AG09309 (cell line): ENCODE measurements around the gene CNDP1.

Experiments
- DNase-seq: peaks from one replicate; pipeline ENCODE4 v3.0.0-alpha.2; 2010; ENCODE audit warnings: low read depth
- H3K4me3 ChIP-seq: 2 replicates; pipeline ENCODE4 v1.5.1; 2011; ENCODE audit warnings: mild to moderate bottlenecking, low read depth, low read length, moderate library complexity; ENCODE audit not compliant: control insufficient read depth
- TF ChIP-seq, protein P1 (sequence below): IDR thresholded peaks from 2 replicates; pipeline ENCODE4 v1.5.1; 2011; ENCODE audit warnings: mild to moderate bottlenecking, low read depth, low read length, inconsistent platforms; ENCODE audit not compliant: insufficient read depth, control insufficient read depth; ENCODE audit errors: missing control alignments

Gene CNDP1

DNA sequence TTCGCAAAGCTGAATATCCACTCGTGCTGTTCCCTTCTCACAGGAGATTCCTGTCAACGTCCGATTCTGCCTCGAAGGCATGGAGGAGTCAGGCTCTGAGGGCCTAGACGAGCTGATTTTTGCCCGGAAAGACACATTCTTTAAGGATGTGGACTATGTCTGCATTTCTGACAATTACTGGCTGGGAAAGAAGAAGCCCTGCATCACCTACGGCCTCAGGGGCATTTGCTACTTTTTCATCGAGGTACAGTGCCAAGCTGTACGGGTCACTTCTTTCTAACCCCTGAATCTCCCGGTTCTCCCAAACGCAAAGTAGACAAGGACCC lies 23.6 kb upstream of the CNDP1 start:
- TF ChIP-seq, protein P1, sequence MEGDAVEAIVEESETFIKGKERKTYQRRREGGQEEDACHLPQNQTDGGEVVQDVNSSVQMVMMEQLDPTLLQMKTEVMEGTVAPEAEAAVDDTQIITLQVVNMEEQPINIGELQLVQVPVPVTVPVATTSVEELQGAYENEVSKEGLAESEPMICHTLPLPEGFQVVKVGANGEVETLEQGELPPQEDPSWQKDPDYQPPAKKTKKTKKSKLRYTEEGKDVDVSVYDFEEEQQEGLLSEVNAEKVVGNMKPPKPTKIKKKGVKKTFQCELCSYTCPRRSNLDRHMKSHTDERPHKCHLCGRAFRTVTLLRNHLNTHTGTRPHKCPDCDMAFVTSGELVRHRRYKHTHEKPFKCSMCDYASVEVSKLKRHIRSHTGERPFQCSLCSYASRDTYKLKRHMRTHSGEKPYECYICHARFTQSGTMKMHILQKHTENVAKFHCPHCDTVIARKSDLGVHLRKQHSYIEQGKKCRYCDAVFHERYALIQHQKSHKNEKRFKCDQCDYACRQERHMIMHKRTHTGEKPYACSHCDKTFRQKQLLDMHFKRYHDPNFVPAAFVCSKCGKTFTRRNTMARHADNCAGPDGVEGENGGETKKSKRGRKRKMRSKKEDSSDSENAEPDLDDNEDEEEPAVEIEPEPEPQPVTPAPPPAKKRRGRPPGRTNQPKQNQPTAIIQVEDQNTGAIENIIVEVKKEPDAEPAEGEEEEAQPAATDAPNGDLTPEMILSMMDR, result no peak
- no peak for DNase-seq
- no peak overlapping the region for H3K4me3 ChIP-seq

DNA sequence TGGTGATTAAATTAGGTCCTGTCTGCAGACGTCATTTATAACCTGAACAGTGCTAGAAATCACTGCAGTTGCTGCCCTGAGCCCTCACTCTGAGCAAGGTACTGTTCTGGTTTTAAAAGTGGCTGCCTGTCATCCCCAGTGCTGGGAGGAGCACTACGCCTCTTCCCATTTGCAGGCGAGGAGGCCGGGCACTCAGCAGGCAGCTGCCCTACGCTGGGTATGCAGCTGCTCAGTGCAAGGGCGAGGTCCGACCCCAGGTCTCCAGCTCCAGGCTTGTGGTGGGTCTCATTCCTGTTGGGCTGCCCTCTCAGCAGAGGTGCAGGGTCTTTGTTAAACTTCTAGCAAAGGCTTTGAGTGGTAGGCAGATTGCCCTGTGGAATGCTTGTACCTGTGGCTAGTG lies 22.5 kb upstream of the CNDP1 start:
- no peak overlapping the region for H3K4me3 ChIP-seq
- TF ChIP-seq, protein P1, result no peak
- no peak for DNase-seq

DNA sequence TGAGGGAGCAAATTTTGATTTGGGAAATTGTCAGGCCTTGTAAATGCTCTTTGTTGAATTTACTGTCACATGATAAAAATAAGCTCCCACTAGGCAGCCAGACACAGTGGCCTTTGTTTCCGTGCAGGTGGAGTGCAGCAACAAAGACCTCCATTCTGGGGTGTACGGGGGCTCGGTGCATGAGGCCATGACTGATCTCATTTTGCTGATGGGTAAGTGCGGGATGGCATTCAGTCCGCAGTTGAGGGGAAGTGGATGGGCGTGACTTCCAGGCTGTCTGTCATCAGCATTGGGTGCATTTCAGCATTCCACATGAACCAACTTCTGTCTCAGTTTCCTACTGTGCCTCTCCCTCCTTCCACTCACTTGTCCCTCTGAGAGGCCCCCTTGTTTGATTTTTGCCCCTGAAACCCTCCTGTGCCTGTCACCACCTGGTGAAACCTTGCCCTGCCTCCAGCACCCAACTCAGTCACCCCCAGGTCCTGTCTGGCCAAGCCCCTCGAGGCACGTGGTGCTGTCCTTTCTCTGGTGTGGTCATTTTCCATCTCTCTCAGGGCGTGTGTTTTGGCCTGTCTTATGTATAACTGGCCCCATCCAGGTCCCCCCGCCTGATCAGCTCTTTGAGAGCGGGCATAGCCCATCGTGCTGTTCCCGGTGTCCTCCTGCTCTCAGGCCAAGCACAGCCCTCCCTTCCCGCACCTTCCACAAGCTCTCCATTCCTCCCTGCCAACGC lies 21.8 kb upstream of the CNDP1 start:
- TF ChIP-seq, protein P1, result no peak
- no peak for DNase-seq
- H3K4me3 ChIP-seq, result no peak overlapping the region

DNA sequence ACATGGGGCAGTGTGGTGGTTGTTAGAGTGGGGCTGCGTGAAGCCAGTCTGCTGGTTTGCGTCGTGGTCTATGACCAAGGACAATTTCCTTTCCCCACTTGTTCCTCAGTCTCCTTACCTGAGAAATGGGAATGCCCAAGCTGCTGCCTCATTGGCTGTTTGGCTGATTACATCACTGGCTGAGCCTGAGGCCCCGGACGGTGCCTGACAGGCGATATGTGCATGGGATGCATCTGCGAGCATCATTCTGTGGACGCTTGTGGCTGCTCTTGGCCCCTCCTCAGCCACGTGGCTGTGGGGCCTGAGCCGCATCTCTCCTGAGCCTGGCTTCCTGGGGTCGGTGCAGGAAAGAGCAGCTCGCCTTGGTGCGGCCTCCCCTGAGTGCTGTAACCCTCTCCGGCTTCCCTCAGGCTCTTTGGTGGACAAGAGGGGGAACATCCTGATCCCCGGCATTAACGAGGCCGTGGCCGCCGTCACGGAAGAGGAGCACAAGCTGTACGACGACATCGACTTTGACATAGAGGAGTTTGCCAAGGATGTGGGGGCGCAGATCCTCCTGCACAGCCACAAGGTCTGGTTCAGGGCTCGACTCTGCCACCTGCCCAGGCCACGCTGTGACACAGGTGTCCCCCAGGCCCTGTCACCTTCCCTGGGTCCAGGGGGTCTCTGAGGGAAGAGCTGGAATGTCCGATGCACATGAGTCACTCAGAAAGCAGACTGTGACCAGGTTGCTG lies 21.0 kb upstream of the CNDP1 start:
- H3K4me3 ChIP-seq, result no peak overlapping the region
- TF ChIP-seq, protein P1, result no peak
- no peak for DNase-seq

DNA sequence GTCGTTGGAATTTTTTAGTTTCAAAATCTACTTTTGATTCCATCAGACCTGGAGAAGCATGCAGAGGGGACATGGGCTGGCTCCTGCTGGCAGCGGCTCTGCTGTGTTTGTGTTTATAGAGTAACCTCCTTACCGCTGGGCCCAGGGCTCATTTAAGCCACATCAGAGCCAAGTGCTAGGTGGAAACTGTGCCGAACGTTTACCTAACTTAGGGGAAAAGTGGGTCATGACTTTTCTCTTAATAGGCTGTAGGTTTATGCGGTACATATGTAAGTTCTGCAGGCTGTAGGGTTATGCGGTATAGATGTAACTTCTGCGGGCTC lies 20.5 kb upstream of the CNDP1 start:
- TF ChIP-seq, protein P1, result no peak
- H3K4me3 ChIP-seq, result no peak overlapping the region
- no peak for DNase-seq

DNA sequence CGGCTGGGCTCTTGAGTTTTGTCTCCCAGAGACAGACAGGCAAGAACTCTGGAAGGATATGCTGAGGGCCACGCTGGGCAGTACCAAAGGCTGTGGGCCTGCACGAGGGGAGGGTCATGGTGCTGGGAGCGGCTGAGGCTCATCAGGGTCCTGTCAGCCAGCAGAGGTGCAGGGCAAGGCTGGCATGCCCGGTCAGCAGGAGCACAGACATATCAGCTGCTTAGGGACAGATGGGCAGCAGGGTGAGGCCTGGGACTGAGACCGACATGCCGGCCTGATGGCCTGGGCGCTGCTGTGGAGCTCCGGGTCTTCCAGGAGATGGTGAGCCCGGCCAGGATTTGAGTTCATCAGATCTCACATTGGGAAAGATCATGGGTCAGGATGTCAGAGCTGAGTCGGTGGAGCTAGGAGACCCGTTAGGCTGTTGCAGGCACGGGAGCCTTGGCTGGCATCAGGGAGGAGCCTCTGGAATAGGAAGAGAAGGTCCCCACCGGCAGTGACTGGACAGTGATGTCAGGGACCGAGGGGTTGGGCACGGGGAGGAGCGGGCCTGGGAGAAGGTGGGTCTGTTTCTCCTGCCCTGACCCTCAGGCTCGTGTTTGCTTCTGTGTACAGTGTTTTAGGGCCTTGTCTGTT lies 19.3 kb upstream of the CNDP1 start:
- no peak for DNase-seq
- no peak overlapping the region for H3K4me3 ChIP-seq
- TF ChIP-seq, protein P1, result no peak
